Fibroblast of skin of scalp (primary cell): ENCODE measurements around the gene SYPL2.

Source experiments
- DNase-seq: peaks from one replicate; pipeline ENCODE4 v3.0.0-alpha.2; 2013

The SYPL2 gene

DNA sequence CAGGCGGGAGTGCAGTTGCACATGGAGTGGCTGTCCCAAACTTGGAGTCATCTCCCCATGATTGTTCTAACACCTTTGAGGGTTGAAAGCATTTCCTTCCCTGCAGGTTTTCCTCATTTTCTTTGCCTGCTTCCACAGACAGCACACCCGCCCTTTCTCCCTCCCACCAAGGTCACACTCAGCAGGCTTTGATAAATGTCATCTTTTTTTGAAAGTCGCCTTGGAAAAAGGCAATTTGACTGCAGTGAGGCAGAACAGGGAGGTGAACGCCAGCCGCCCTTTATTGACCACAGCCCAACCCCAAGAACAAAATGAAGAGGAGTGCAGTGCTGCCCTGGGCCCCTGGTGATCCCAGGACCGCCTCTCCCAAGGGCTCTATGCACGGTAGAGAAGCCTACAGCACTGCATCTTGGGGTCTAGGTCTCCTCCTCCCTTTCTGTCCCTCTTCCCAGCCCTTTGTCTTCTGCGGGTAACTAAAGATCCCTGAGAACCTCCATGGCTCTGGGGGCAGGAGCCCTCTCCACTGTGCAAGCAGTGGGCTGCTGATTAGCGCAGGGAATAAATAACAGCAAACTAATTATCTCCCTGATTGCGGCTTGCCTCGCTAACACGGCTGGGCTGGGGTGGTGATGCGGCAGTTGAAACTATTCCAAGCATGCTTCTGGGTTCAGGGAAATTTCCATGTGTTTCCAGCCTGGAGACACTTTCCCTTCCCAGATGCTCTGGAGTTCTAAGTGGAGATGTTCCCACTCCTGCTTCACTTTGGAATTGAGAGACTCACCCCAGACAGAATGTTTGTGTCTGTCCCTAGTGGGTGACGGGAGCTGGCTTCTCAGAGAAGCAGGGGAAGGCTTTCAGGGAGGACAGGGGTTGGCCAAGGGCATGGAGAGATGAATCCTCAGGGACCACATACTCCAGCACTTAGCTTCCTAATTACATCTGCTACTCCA lies 54.9 kb downstream of the SYPL2 start:
- peak; percentile 18 for DNase-seq

DNA sequence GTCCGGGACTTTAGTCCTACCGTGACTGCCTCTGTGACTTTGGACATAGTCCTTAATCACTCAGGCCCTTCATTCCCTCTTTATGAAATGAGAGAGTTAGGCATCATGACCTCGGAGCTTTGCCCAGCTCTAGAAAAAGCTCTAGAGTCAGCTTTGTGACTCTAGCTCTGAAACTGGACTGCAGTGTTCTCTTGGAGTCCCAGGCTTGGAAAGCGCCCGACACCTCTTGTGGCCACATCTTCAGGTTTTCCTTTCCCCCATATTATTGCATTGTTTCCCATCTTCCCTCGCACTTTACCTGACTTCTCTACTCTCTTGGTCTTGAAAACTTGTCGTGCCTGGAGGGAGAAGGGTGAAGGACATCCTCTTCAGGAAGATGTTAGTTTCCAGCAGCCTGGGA lies 55.7 kb downstream of the SYPL2 start:
- DNase-seq, result no peak

DNA sequence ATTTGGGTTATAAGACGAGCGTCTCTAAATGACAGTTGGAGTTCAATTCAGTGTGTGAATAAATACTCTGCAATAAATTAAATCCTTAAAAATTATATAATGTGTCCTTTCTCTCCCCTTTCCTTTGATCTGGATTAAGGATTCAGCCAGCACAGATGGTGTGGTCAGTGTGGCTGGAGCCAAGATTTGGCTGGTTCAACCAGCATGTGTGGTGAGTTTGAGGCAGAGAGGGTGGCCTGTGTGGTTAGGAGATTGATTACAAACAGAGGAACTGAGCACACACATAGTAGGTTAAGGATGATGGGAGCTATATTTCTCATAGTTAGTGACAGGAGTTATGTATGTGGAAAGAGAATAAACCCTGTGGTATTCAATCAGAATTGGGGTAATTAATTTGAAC lies 57.4 kb downstream of the SYPL2 start:
- DNase-seq, result no peak

DNA sequence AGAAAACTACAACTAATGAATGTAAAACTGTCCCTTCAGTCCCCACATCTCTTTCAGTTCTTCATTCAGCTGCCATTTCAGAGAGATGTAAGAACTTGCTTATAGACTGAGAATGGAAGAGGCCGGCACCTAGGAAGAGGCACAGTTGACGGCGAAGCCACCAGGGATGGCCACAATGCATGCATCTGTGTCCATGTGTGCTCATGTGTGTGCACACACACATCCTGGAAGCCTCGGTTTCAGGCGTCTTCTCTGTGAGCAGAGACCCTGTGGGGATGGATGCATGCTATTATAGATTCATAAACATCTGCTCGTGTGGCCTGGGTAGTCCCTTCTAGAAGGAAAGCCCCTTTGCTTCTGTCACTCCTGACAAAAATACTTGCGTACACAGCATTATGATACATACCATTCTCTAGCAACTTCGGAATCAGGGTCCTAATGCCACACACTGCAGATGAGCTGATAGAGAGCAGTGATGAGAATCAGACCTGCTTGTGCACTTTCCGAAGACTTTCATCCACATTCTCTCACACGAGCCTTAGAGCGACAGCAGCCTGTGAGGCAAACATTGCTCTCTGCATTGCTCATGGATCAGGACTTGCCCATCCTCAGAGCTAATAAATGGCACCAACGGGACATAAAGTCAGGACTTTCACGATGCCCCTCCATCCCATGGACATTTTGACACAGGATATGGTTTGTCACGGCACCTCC lies 60.9 kb downstream of the SYPL2 start:
- DNase-seq, result no peak

DNA sequence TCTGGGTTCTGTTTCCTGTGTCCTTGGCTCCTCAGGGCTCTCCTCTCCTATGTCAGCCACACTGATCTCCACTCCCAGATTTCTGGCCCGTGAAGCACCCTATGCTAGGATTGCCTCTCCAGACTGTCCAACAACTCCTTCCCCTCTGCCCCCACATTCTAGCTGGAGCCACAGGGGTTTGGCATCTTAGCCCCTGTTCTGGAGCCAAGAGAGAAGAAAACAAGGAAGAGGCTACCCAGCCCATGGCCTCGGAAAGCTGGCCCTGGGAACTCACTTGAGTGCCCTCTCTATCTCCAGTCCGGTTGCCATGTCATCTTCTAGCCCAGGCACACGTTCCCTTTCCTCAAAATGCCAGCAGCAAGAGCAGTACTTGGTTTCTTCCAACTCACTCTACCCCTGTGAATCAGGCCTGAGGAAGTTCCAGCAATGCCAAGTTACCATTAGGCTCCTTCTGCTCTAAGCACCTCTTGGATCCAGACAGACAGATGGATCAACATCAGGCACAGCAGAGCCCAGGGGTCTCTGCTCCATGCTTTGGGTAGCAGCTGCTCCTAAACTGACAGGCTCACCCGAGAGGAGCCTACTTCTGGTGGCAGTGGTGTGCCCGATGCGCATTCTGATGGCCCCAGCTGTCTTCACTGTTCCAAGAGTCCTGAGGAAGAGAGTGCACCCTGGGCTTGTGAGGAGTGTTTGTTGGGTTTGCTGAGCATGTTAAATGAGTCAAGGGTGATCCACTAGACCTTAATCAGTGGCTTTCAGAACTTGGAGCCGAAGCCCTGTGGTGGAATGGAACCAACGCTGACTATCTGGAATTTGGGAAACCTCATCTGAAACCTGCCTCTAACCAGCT lies 61.7 kb downstream of the SYPL2 start:
- DNase-seq, result no peak

DNA sequence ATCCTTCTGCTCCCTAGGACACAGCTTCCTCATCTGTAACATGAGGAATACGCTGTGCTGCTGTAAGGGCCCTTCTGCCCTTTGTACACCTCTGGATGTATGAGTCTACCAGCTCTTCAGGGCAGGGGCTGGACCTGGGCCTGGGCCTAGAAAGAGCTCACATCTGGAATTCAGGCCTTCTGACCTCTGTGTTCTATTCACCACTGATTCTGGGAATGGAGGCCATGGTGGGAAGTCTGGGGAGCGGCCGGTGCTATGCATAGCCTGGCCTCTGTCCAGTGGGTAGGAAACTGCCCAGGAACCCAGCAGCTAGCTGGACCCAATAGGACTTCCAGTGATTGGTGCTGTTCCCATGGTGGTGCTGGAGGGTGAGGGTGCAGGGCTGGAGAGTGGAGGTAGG lies 62.4 kb downstream of the SYPL2 start:
- DNase-seq, result no peak

DNA sequence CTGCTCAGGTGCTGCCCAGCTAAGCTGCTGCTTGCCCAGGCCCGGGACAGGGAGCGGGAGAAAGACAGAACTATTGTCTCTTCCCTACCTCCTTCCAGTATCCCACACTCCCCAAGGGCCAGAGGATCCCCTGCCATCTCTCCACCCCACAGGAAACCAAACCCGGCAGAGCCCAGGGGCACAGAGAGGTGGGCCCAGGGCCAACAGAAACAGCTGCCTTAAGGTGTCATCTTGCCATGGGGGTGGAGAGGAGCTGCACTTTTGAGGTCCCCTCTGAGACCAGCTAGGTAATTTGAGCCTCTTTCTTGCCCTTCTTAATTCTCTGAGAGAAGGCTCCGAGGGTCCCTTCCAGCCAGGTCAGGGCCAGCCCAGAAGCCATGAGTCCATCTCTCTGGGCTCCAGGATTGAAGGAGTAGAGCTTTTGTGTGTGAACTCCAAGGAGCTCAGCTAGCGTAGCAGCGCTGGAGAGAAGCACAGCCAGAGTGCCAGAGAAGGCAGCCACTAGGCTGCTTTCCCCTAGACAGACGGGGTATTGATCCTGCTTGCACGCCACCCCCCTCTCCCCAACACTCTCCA lies 63.6 kb downstream of the SYPL2 start:
- DNase-seq, result peak; percentile 15

DNA sequence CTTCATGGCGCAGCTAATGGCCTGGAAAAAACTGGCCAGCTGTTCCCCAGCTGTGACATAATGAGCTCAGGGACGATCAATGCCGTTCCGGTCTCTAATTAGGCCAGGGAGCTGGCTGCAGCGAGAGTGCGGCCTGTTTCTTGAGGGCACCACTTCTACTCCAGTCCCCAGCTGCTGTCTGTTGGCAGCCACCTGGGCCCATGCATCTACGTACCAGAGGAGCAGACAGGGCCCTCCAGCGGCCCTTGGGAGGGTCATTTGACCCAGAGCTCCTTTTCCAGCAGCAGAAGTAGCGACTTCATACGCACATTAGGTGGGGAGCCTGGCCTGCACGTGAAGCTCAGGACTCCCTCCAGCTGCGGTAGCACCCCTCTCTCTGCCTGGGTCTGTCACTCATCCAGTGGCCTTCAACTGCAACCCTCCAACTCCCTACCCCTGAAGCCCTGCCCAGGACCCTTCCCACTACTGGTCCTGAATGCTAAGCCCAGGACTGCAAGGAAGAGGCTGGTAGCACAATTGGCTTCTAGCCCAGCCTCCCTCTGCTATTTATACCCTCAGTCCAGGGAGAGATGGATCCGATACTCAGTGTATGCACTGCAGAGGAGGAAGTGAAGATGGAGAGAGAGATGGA lies 64.2 kb downstream of the SYPL2 start:
- DNase-seq, result no peak

DNA sequence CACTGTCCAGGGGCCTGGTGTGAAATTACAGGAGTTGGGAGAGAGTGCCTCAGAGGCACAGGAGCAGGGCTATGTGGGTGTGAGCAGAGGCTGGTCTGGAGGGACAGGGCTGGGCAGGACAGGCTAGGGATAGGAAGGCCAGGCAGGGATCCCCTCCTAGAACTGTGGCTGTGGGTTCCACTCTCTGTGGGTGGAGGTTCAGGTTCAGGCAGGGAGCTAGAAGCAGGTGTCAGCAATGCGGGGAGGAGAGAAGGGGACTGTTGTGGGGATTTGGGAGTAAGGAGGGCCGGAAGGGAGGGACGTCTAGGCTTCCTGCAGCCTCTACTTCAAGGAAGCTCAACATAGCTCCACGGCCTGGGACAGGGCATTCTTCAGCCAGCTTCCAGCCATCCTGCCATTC lies 65.0 kb downstream of the SYPL2 start:
- DNase-seq, result no peak
